Upper lobe of left lung (tissue), 4 donors: ENCODE results near the gene NOC4L.

Source experiments
- EP300 ChIP-seq, 4 donors: sonication (generic); formaldehyde crosslinking; IDR thresholded peaks; one replicate each; pipeline ENCODE4 v1.5.1; 2017; ENCODE audit warnings: antibody characterized with exemption in 4 of 4, control low read depth in 2 of 4
- POLR2A ChIP-seq, 4 donors: fragments of 450-650 bp; IDR thresholded peaks; one replicate each; pipeline ENCODE4 v1.5.1; 2016 to 2017; ENCODE audit warnings: antibody characterized with exemption in 4 of 4, mild to moderate bottlenecking in 2 of 4
- TF ChIP-seq, protein P1 (sequence below), 6 experiments: fragments of 450-650 bp in 4 of 6; fragments of 200-600 bp in 2 of 6; sonication (generic) in 2 of 6; IDR thresholded peaks; one replicate each; pipeline ENCODE4 v1.5.1; 2016 to 2019; ENCODE audit warnings: antibody characterized with exemption in 6 of 6

DNA sequence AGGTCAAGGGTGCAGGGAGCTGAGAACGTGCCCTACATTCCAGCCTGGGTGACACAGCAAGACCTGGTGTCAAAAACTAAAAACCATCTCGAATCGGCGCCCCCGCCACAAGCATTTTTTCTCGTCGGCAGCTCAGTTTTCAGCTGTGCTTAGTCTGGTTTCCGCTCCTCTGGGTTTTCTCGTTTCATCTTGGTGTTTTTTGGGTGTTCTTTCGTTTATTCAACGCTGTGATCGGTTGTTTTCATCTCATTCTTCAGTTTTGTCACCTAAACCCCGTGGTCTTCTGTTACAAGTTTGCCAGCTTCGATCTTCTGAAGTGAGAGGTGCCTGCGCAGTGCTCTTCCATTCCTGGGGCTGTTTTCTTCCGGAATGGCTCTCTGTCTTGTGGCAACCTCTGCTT is 41.4 kb downstream of the NOC4L start:
- no peak for TF ChIP-seq POLR2A (IDR thresholded peaks at IDR 0.05)
- TF ChIP-seq EP300 (IDR thresholded peaks at IDR 0.05) = no peak
- TF ChIP-seq, protein P1, sequence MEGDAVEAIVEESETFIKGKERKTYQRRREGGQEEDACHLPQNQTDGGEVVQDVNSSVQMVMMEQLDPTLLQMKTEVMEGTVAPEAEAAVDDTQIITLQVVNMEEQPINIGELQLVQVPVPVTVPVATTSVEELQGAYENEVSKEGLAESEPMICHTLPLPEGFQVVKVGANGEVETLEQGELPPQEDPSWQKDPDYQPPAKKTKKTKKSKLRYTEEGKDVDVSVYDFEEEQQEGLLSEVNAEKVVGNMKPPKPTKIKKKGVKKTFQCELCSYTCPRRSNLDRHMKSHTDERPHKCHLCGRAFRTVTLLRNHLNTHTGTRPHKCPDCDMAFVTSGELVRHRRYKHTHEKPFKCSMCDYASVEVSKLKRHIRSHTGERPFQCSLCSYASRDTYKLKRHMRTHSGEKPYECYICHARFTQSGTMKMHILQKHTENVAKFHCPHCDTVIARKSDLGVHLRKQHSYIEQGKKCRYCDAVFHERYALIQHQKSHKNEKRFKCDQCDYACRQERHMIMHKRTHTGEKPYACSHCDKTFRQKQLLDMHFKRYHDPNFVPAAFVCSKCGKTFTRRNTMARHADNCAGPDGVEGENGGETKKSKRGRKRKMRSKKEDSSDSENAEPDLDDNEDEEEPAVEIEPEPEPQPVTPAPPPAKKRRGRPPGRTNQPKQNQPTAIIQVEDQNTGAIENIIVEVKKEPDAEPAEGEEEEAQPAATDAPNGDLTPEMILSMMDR (IDR thresholded peaks at IDR 0.05) = no peak
